IPS DF 4.7 (cell line): ENCODE results near the gene XRCC5.

ENCODE experiments used
- DNase-seq: peaks from one replicate; pipeline ENCODE4 v3.0.0-alpha.2; 2013; ENCODE audit warnings: low spot score; ENCODE audit errors: extremely low read depth

Gene XRCC5

DNA sequence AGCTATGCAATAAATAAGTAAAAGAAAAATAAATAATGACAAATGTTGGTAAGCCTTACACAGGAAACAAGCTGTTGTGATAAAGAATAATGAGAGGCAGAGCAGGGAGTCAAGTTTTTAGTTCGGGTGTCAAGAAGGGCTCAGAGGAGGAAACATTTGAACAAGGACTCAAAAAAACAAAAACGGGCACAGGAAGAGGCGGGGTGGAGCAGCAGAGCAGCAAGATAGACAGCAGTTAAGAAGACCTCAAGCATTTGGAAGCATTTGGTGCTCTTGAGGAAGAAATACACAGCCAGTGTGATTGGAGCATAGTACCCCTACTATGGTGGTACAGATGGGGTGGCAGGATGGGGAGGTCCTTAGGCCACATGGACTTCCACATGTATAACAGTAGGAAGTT is 24.6 kb upstream of the XRCC5 start:
- DNase-seq: no peak

DNA sequence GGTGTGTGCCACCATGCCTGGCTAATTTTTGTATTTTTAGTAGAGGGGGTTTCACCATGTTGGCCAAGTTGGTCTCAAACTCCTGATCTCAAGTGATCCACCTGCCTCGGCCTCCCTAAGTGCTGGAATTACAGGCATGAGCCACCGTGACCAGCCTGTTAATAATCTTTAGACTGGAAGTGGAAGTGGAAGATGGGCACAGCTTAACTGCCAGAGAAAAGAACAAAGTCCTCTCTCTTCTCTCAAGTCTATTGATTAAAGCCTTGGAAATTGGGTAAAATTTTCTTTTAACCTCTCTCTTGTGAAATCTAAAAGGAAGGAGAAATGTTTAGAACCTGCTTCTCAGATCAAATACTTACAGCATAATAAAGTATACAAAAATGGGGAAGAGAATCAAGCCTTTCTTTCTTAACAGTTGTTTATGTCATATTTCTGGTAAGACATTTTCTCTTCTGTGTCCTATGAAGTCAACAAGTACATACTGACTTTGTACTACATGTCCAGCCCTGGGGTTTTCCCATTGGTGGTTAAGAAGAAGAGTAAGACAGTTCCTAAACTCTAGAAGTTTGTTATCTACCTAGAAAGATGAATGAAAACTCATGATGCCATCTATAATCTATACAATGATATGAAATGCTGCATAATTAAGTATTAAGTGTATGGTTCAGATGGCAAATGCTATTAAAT is 22.8 kb upstream of the XRCC5 start:
- DNase-seq: no peak

DNA sequence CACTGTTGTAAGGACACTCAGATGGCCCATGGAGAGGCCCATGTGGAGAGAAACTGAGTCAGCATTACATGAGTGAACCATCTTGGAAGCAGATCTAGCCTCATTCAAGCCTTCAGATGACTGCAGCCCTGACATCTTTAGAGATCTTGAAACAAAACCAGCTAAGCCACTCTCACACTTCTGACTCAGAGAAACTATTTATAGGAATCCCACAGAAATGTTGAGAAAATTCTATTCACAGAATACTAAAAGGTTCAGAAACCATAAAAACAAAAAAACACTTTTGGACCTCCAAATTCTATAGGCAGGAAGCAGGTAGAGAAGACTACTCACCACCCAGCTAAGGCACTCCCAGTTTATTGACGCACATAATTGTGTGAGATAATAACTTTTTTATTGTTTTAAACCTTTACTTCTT is 18.8 kb upstream of the XRCC5 start:
- no peak for DNase-seq

DNA sequence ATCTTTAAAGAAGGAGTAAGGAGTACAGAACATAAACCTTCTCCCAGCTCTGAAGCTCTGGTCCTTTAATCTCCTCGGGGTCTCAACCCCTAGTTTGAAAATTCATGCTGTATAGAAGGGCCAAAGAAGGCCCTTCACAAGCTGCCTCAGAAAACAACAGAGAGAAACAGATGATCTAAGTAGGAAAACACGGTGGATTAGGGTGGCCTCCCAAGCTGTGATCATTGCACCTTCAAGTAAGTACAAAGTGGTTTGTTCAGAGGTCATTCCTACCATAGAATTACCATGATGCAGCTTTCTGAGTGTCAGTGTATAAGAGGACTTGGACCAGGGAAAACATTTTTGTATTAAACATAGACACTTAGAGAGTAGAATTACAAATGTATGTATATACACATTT is 16.5 kb upstream of the XRCC5 start:
- no peak for DNase-seq

DNA sequence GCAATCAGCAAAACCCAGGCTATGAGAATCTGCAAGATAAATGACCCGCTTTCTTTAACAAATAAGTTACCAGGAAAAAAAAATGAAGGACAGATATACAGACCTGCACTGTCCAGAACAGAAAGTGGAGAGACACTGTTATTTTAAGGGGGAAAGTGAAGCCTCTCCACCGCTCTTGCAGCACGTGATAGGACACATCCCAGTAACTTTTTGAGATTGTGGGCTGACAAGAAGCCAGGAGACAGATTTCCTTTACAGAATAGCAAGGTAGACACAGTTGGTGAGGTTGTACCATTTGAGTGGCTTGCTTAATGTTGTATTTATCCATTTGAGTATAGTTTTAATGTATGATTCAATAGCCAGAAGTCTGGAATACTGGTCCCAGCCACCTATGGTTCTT is 14.4 kb upstream of the XRCC5 start:
- no peak for DNase-seq

DNA sequence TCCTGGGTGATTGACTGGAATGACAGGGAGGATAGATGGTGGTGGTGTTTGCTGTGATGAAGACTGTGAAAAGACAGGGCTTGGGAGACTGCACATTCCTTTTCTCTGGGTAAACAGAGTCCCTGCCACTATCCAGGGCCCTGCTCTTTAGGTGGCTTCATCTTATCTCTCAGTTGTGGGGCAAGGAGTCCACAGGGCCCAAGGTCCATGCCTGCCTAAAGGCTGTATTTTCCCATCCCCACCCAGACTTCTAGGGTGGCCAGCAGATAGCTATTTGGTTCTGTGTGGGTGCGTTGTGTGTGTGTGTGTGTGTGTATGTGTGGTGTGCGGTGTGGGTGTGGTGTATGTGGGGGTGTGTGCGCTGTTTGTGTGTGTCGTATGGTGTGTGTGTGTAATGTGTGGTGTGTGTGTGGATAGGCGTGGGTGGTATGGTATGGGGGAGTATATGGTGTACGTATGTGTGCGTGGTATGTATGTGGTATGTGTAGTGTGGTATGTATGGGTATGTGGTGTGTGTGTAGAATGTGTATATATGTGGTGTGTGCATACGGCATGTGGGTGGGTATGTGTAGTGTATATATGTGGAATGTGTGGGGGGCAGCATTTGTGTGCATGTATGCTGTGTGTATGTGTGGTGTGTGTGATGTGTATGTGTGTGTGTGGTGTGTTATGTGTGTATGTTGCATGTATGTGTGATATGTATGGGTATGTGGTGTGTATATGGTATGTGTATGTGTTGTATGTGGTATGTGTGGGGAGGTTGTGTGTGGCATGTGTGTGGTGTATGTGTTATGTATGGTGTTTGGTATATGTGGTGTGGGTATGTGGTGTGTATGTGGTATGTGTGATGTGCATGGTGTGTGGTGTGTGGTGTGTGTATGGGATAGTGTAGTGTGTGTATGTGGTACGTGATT is 10.5 kb upstream of the XRCC5 start:
- DNase-seq: no peak

DNA sequence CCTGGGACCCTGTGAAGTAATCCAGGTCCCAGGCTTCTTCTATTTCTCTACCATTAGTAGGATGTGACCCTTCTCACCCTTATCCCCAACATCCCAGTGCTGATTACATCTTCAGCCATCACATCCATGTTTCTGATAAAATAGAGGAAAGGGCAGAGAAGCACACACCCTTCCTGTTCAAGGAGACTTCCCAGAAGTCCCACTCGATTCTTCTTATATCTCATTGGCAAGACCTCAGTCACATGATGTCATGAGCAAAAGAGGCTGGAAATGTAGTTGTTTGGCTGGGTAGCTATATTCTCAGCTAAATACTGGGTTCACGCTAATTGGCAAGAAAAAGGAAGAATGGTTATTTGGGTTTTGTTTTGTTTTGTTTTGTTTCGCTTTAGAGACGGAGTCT is 8.0 kb upstream of the XRCC5 start:
- DNase-seq: no peak

DNA sequence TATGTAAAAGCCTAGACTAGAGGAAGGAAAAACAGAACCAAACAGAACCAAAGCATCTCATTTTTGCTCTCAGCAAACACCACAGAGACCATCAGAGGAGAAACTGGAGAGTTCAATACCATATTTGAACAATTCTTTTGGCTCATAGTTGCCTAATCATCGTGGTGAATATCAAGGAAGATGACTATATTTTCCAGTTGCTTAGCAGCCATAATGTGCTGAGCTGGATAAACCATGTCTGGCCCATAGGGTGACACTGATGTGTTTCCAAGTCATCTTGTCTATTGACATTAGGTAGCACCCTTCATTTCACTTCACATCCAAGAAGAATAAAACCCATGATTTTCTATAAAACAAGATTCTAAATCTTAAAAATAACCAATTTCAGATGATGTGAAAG is 5.9 kb upstream of the XRCC5 start:
- no peak for DNase-seq

DNA sequence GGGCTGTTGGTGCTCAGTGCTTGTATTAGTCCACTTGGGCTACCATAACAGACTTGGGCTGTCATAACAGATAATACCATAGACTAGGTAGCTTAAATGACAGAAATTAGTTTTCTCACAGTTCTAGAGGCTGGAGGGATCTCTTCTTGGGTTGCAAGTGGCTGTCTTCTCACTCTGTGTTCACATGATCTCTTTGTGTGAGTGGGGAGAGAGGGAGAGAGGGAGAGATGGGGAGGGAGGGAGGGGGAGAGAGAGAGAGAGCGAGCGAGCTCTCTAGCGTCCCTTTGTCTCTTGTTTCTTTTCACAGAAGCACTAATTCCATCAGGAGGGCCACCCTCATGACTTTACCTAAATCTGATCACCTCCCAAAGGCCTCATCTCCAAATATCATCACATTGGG is 4.5 kb upstream of the XRCC5 start:
- no peak for DNase-seq

DNA sequence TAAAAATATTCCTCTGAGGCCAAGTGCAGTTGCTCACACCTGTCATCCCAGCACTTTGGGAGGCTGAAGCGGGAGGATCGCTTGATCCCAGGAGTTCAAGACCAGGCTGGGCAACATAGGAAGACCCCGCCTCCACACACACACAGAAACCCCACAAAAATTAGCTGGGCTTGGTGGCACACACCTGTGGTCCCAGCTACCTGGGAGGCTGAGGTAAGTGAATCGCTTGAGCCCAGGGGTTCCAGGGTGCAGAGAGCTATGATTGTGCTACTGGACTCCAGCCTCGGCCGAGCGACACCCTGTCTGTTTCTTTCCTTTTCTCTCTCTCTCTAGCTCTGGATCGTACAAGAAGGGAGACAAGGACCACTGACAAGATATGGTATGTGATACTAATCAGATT is 1.8 kb upstream of the XRCC5 start:
- DNase-seq: no peak

DNA sequence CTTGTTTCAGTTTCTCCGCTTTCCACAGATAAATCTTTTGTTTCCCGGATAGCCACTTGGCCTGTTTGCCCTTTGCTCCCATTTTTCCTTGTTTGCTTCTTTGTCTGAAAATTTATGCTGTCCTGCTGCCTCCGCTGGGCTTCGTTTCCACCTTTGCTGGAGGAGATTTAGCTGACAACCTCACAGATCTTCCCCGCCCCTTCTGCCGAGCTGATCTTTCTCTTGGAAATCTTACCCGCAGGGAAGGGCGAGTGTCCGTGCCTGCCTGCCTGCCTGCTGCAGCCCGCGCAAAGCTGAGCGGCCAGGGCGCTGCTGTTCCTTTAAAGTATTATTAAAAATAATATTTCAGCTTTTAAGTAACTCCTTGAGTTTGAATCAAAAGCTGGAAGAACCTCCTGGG is 1.4 kb upstream of the XRCC5 start:
- DNase-seq: no peak

DNA sequence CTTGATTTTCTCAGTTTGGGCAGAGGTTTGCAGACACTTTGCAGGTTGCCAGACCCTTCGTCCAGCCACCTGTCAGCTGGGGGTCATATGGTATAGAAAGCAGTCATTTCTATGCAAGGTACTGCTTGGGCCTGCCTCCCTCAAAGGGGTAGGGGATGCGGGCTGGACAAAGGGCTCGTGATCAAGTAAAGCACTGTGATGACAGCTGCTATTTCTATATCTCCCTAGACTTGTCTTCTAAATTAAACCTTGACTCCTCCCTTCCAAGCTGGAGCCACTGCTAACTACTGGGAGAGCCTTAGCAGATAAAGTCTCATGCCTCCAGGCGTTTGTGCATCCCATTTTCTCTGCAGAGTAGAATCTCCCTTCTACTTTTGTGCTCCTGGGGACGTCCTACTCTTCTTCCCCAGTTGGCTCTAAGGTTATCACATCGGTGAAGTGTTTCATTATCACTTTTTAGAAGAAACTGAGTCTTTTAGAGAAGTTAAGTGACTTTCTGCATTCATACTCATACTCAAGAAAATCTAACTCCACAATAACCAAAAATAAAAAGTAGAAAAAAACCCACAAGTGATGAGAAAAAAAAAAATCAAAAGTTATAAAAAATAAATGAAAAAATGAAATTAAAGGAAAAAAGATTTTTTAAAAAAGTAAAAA is 710 bp upstream of the XRCC5 start:
- no peak for DNase-seq

DNA sequence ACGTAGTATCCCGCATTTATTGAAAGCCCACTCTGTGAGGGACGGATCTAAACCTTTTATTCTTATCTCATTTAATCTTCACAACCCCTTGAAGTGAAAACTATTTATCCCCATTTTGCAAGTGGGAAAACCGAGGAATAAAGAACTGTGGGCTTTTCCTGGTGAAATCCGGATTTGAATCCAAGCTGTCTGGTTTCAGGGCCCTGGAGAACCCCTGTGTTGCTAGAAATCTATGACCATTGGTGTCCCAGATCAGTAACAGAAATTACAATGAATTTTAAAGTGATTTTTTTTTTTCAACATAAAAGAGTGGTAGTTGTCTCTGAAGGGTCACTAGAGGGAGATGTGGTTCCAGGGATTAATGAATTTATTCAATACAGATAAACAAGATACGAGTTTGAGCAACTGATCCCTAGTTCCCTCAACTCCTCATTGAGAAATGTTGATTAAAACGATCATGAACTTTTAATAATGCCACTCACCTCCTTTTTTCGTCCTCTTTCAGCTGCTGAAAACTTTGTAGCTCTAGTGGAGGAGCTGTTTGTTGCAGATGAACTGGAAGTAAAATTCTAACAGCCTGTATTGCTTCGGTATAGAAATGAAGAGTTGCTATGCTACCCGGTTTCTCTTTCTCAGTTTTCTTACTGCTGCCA is 940 bp downstream of the XRCC5 start:
- DNase-seq: no peak

DNA sequence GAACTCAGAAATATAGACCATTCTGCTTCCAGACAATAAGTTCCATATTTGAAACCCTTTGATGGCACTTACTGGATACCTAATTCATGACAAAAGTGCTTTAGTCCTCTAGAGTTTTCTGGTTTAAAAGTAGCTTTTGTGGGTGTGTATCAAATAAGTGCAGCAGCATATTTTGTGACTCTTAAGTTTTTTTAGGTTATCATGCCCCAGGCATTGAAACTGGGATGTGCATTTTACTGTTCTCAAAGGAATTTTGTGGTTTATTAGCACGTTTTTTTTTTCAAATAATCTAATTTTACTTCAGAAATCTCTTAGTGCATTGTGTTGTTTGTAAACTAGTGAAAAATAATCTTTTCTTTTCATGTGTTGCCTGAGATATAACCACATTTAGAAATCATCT is 1.5 kb downstream of the XRCC5 start:
- DNase-seq: no peak

DNA sequence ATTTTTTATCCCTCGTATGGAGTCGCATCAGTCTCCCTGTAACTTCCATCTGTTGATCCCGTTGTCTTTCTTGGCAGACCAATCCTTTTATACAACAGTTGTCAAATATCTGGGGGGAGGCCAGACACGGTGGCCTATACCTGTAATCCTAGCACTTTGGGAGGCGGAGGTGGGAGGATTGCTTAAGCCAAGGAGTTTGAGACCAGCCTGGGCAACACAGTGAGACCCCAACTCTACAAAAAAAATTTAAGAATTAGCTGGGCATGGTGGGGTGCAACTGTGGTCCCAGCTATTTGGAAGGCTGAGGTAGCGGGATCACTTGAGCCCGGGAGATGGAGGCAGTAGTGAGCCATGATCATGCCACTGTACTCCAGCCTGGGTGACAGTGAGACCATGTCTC is 2.0 kb downstream of the XRCC5 start:
- DNase-seq: no peak

DNA sequence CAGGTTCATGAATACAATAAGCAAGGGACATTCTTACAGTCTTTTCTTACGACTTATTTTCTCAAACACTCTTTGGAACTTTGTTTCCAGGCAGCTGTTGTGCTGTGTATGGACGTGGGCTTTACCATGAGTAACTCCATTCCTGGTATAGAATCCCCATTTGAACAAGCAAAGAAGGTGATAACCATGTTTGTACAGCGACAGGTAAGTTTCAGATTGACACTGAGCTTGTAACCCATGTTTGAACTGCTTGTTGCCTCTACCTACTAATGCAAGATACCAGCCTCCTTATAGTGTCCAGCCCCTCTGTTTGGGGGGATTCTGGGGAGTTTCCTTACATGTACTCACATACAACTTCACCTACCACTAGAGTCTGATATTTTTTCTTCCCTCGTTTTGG is 3.8 kb downstream of the XRCC5 start:
- no peak for DNase-seq

DNA sequence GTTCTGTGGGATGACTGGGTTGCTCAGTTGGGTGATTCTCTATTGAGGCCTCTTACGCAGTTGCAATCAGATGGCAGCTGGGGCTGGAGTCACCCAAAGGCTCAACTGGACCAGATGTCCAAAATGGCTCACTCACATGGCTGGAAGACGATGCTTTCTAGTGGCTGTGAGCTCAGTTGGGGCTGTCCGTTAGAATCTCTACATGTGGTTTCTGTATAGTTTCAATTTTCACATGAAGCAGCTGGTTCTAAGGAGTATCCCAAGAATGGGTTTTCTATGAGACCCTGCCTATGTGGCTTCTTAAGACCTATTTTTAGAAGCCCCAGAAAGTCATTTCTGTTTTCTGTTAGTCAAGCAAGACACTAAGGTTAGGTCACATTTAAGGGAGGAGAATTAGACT is 4.4 kb downstream of the XRCC5 start:
- DNase-seq: no peak

DNA sequence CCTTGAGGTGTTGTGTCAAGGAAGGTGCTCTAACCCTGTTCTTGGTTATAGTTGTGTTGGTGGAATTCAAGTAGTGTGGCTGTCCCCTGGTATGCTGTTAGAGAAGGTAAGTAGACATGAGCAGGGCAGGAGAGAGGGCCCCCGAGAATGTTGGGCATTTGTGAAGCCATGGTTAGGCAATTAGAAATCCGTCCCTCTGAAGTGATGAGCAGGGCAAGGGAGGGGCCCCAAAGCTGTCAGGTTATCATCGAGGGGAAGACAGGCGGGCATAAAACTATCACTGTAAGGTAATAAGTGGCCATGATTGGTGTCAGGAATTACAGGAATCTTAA is 5.2 kb downstream of the XRCC5 start:
- DNase-seq: no peak

DNA sequence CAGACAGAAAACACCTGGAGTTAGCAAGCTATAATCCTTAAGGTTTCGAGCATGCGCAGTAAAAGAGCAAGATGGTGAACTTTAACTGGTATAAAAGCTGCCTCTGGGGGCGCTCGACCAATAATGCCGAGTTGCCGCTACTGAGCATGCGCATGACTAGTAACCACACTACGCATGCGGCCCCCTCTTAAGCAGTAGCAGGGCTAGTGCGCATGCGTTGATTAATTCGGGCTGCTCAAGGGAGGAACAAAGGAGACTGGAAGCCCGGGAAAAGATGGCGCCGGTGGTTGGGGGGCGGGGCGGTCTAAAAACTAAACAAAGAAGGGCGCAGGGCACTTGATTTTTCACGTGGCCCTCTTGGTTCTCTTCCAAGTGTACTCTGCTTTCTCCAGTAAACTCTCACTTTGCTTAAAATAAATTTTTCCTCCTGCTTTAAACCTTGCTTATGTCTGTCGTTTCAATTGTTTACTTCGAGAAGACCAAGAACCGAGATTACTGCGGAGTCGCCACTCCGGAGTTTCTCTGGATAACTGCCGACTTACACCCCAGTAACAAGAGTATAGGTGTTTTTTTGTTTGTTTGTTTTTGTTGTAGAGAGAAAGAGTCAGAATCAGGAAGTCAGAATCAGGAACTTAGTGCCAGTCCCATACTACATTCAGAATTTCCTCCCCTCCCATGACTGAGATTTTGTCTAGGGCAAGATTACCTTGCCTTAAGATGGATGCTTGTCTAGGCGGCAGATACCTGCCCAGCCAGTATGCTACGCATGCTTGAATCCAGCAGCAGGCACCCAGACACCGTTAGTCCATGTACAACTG is 5.8 kb downstream of the XRCC5 start:
- DNase-seq: peak; percentile 98

DNA sequence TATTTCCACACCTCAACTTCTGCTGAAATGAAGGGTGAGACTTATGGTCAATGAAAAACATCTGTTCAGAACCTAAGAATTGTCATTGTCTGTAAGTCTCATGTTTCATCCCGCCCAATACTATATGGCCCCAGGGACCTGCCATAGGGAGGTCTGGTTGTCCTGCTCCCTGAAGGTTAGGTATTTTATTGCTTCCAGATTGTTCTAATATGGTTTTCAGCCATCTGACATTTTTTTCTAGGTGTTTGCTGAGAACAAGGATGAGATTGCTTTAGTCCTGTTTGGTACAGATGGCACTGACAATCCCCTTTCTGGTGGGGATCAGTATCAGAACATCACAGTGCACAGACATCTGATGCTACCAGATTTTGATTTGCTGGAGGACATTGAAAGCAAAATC is 7.3 kb downstream of the XRCC5 start:
- DNase-seq: no peak
